Thoracic aorta (tissue), 2 donors: ENCODE results near the gene AUTS2. TPM values are rescaled to one million over a fixed set of nuclear protein-coding genes. Genes with fewer than 3 reads are reported as not detected.

ENCODE experiments used
- ATAC-seq: fragments of 150-250 bp; one replicate; pipeline ENCODE4 v1.8.0; 2017; ENCODE audit warnings: low read depth; ENCODE audit not compliant: insufficient number of reproducible peaks, low FRiP score
- DNase-seq: peaks from one replicate; pipeline ENCODE4 v3.0.0-alpha.2; 2020; ENCODE audit warnings: low spot score
- H3K27ac ChIP-seq, 2 donors: fragments of 200-600 bp; sonication (generic); 1 replicate in 1 of 2; 2 replicates in 1 of 2; pipeline ENCODE4 v1.5.1; 2016; ENCODE audit warnings: mild to moderate bottlenecking in 2 of 2, moderate library complexity in 2 of 2
- H3K27me3 ChIP-seq: fragments of 200-600 bp; sonication (generic); replicated peaks from 2 replicates; pipeline ENCODE4 v1.6.0; 2016; ENCODE audit warnings: mild to moderate bottlenecking; ENCODE audit not compliant: insufficient read depth
- H3K36me3 ChIP-seq: fragments of 200-600 bp; sonication (generic); one replicate; pipeline ENCODE4 v1.5.1; 2016
- H3K4me1 ChIP-seq, 2 donors: fragments of 200-600 bp; sonication (generic); 1 replicate in 1 of 2; 2 replicates in 1 of 2; pipeline versions ENCODE4 v1.5.1 to v1.6.0; 2016; ENCODE audit warnings: low read depth in 2 of 2, mild to moderate bottlenecking in 1 of 2; ENCODE audit not compliant: control insufficient read depth in 1 of 2
- H3K4me3 ChIP-seq: fragments of 200-600 bp; sonication (generic); 2 replicates; pipeline ENCODE4 v1.5.1; 2016; ENCODE audit warnings: mild to moderate bottlenecking
- H3K9me3 ChIP-seq: fragments of 200-600 bp; sonication (generic); 2 replicates; pipeline ENCODE4 v1.5.1; 2016
- CTCF ChIP-seq: fragments of 200-600 bp; sonication (generic); IDR thresholded peaks from one replicate; pipeline ENCODE4 v1.5.1; 2019; ENCODE audit warnings: antibody characterized with exemption
- total RNA-seq, 2 donors: library from RNA; depleted of rRNA; stranded (reverse); fragments of >200 nt; gene quantifications; one replicate each; pipeline versions ENCODE4 v1.1.0 to v1.2.3, GENCODE V29; 2016

Gene AUTS2
- total RNA-seq, 2 donors from 2014 or later, result 49.4 to 101 TPM

- Histone ChIP-seq H3K36me3 (no peaks in the 10 kb centered on the region), H3K4me1 (no peaks in the 10 kb centered on the region), H3K4me3 (no peak overlapping the region), H3K27ac (no peak overlapping the region), H3K27me3 (no peaks in the 10 kb centered on the region), H3K9me3 (no peaks in the 10 kb centered on the region)
- DNase-seq (no peak), ATAC-seq (no peak)
- no peak for TF ChIP-seq CTCF
These were observed 93.1 kb downstream of the AUTS2 start for GRCh38 chr7:69691327-69691726.

GRCh38 chr7:69691734-69692133 is 93.5 kb downstream of the AUTS2 start:
- DNase-seq (no peak), ATAC-seq (no peak)
- TF ChIP-seq CTCF, result no peak
- H3K27ac ChIP-seq, result no peak overlapping the region
- H3K9me3 ChIP-seq, result no peaks in the 10 kb centered on the region
- no peaks in the 10 kb centered on the region for H3K36me3 ChIP-seq
- no peak overlapping the region for H3K4me3 ChIP-seq
- H3K27me3 ChIP-seq, result no peaks in the 10 kb centered on the region
- no peaks in the 10 kb centered on the region for H3K4me1 ChIP-seq

GRCh38 chr7:69692611-69693010 is 94.3 kb downstream of the AUTS2 start:
- Histone ChIP-seq H3K27me3 (no peaks in the 10 kb centered on the region), H3K36me3 (no peaks in the 10 kb centered on the region), H3K4me1 (no peaks in the 10 kb centered on the region), H3K4me3 (no peak overlapping the region), H3K27ac (no peak overlapping the region), H3K9me3 (no peaks in the 10 kb centered on the region)
- ATAC-seq (no peak), DNase-seq (no peak)
- no peak for TF ChIP-seq CTCF

- Histone ChIP-seq H3K36me3 (no peaks in the 10 kb centered on the region), H3K4me3 (no peak overlapping the region), H3K4me1 (no peaks in the 10 kb centered on the region), H3K9me3 (no peaks in the 10 kb centered on the region), H3K27ac (no peak overlapping the region), H3K27me3 (no peaks in the 10 kb centered on the region)
- ATAC-seq (no peak), DNase-seq (no peak)
- no peak for TF ChIP-seq CTCF
These were observed 94.8 kb downstream of the AUTS2 start for GRCh38 chr7:69693042-69693441.

DNA sequence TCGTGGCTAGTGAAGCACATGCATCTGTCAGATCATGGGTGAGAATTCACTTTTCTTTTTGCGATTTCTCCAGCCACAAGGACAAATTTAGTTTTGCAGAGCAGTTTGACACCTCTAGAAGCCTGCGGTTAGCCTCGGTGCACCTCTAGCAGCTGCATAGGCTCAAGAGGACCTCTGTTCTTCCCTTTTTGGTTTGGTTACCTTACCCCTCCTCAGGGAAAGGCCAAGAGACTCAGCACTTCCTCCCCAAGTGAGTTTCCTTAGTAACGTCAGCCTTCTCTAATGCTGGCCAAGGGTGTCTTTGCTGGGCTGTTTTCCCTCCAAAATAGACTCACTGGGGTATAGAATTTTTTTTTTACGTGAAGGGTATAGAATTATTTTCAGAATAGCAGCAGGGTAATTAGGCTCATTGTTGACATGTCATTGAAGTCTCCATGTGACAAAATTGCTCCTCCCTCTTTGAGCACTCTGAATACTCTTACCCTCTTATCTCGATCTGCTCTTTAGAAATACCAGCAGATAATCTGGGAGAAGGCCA is 97.8 kb downstream of the AUTS2 start:
- H3K27me3 ChIP-seq, result no peaks in the 10 kb centered on the region
- H3K4me1 ChIP-seq, result no peaks in the 10 kb centered on the region
- no peak overlapping the region for H3K4me3 ChIP-seq
- no peak overlapping the region for H3K27ac ChIP-seq
- ATAC-seq (no peak), DNase-seq (no peak)
- no peaks in the 10 kb centered on the region for H3K9me3 ChIP-seq
- TF ChIP-seq CTCF, result no peak
- no peaks in the 10 kb centered on the region for H3K36me3 ChIP-seq
